PC-3 (cell line): ENCODE results near the gene COPS3. TPM values are rescaled to one million over a fixed set of nuclear protein-coding genes. Genes with fewer than 3 reads are reported as not detected.

Source experiments
- ATAC-seq: fragments of 200-7000 bp; cut with Tn5 transposase; 2 replicates; pipeline ENCODE4 v1.9.1; 2020; ENCODE audit warnings: mild to moderate bottlenecking, moderate library complexity
- BruUV-seq: library from RNA; stranded (reverse); fragments of 400-500 nt; replicated peaks from 2 replicates; lab custom pipeline; 2021; lab: Mats Ljungman, UMichigan
- CTCF ChIA-PET: fragments of 300-600 bp; sonication (Branson Sonifier 250); formaldehyde crosslinking; loops from one replicate; lab custom pipeline; 2022; ENCODE audit warnings: antibody characterized with exemption; lab: Charles Lee
- POLR2A ChIA-PET: fragments of 300-600 bp; sonication (Branson Sonifier 250); formaldehyde crosslinking; loops from one replicate; lab custom pipeline; 2022; ENCODE audit warnings: antibody characterized with exemption; ENCODE audit not compliant: unreplicated experiment; lab: Charles Lee
- DNase-seq: peaks from one replicate; pipeline ENCODE4 v3.0.0-alpha.2; 2015
- H2AFZ ChIP-seq: fragments of 300-600 bp; sonication (generic); 2 replicates; pipeline ENCODE4 v1.6.0; 2016; ENCODE audit warnings: antibody characterized with exemption, low read length
- H3F3A ChIP-seq: fragments of 300-600 bp; sonication (generic); one replicate; pipeline ENCODE4 v1.6.0; 2017; ENCODE audit warnings: antibody characterized with exemption, low read length, control low read depth, mild to moderate bottlenecking; ENCODE audit not compliant: unreplicated experiment
- H3K27ac ChIP-seq: fragments of 300-600 bp; sonication (generic); 2 replicates; pipeline ENCODE4 v1.5.1; 2016; ENCODE audit warnings: mild to moderate bottlenecking, low read length
- H3K27me3 ChIP-seq: fragments of 300-600 bp; sonication (generic); 2 replicates; pipeline ENCODE4 v1.6.1; 2016; ENCODE audit warnings: low read length, mixed read lengths
- H3K36me3 ChIP-seq: fragments of 300-600 bp; sonication (generic); 2 replicates; pipeline ENCODE4 v1.6.1; 2016; ENCODE audit warnings: low read depth, mixed run types, low read length, mixed read lengths
- H3K4me1 ChIP-seq: fragments of 300-600 bp; sonication (generic); 2 replicates; pipeline ENCODE4 v1.5.1; 2016; ENCODE audit warnings: low read length; ENCODE audit not compliant: insufficient read depth
- H3K4me2 ChIP-seq: fragments of 300-600 bp; sonication (generic); 2 replicates; pipeline ENCODE4 v1.6.0; 2016; ENCODE audit warnings: low read length
- H3K4me3 ChIP-seq: fragments of 300-600 bp; sonication (generic); 2 replicates; pipeline ENCODE4 v1.5.1; 2016; ENCODE audit warnings: mild to moderate bottlenecking, low read length, mixed read lengths
- H3K79me2 ChIP-seq: fragments of 300-600 bp; sonication (generic); 2 replicates; pipeline ENCODE4 v1.6.1; 2017; ENCODE audit warnings: low read length, mixed read lengths
- H3K9ac ChIP-seq: fragments of 300-600 bp; sonication (generic); 2 replicates; pipeline ENCODE4 v1.6.0; 2016; ENCODE audit warnings: mild to moderate bottlenecking, low read length
- H3K9me2 ChIP-seq: fragments of 300-600 bp; sonication (generic); replicated peaks from 2 replicates; pipeline ENCODE4 v1.6.1; 2016; ENCODE audit warnings: mixed run types, low read length, mixed read lengths
- H3K9me3 ChIP-seq: fragments of 300-600 bp; sonication (generic); 2 replicates; pipeline ENCODE4 v1.6.1; 2016; ENCODE audit warnings: low read length, mixed read lengths
- H4K20me1 ChIP-seq: fragments of 300-600 bp; sonication (generic); 2 replicates; pipeline ENCODE4 v1.6.1; 2016; ENCODE audit warnings: low read length, mixed read lengths
- EZH2 ChIP-seq: fragments of 300-600 bp; sonication (generic); IDR thresholded peaks from one replicate; pipeline ENCODE4 v1.6.1; 2017; ENCODE audit warnings: antibody characterized with exemption, mild to moderate bottlenecking, low read length; ENCODE audit not compliant: unreplicated experiment
- EZH2phosphoT487 ChIP-seq: fragments of 300-600 bp; sonication (generic); IDR thresholded peaks from 2 replicates; pipeline ENCODE4 v1.6.1; 2018; ENCODE audit warnings: mild to moderate bottlenecking, antibody characterized with exemption, low read length, borderline replicate concordance
- intact Hi-C: fragments of 100-400 bp; cut with micrococcal nuclease; formaldehyde crosslinking; loops from 2 replicates; pipeline ENCODE4 v1.9.0; 2023
- total RNA-seq: library from RNA; depleted of rRNA; stranded (reverse); fragments of >200 nt; gene quantifications from 2 replicates; pipeline ENCODE4 v1.2.3, GENCODE V29; 2014
- TF ChIP-seq, protein P1 (sequence below): fragments of 300-600 bp; sonication (generic); conservative IDR thresholded peaks from 2 replicates; pipeline ENCODE4 v1.5.1; 2017; ENCODE audit warnings: antibody characterized with exemption, low read depth, mild to moderate bottlenecking, low read length

The COPS3 gene
- total RNA-seq, 1 experiment from 2014 or later: 205 TPM

- peaks cover 19% of the 10 kb centered on the region for H3K4me1 ChIP-seq
- H2AFZ ChIP-seq: no peak overlapping the region
- no peak for TF ChIP-seq EZH2
- TF ChIP-seq, protein P1, sequence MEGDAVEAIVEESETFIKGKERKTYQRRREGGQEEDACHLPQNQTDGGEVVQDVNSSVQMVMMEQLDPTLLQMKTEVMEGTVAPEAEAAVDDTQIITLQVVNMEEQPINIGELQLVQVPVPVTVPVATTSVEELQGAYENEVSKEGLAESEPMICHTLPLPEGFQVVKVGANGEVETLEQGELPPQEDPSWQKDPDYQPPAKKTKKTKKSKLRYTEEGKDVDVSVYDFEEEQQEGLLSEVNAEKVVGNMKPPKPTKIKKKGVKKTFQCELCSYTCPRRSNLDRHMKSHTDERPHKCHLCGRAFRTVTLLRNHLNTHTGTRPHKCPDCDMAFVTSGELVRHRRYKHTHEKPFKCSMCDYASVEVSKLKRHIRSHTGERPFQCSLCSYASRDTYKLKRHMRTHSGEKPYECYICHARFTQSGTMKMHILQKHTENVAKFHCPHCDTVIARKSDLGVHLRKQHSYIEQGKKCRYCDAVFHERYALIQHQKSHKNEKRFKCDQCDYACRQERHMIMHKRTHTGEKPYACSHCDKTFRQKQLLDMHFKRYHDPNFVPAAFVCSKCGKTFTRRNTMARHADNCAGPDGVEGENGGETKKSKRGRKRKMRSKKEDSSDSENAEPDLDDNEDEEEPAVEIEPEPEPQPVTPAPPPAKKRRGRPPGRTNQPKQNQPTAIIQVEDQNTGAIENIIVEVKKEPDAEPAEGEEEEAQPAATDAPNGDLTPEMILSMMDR: no peak
- no peak for DNase-seq
- intact Hi-C loops: no loop called here
- ChIA-PET POLR2A (no interaction called here), CTCF (no interaction called here)
- no peaks in the 10 kb centered on the region for H3K9me2 ChIP-seq
- H3K27me3 ChIP-seq: no peaks in the 10 kb centered on the region
- no peak overlapping the region for H3K27ac ChIP-seq
- no peaks in the 10 kb centered on the region for H3K79me2 ChIP-seq
- no peaks in the 10 kb centered on the region for H3K9me3 ChIP-seq
- BruUV-seq: no TSS peak
- H3K4me3 ChIP-seq: no peak overlapping the region
- ATAC-seq: no peak
- no peaks in the 10 kb centered on the region for H3F3A ChIP-seq
- H3K36me3 ChIP-seq: no peaks in the 10 kb centered on the region
- no peaks in the 10 kb centered on the region for H4K20me1 ChIP-seq
- no peak overlapping the region for H3K9ac ChIP-seq
- H3K4me2 ChIP-seq: no peak overlapping the region
Measured at GRCh38 chr17:17295141-17295540, 14.1 kb upstream of the COPS3 start.

- no peaks in the 10 kb centered on the region for H3F3A ChIP-seq
- POLR2A ChIA-PET: no interaction called here
- no peak overlapping the region for H2AFZ ChIP-seq
- no peaks in the 10 kb centered on the region for H3K79me2 ChIP-seq
- H3K9me2 ChIP-seq: no peaks in the 10 kb centered on the region
- intact Hi-C loops: no loop called here
- TF ChIP-seq, protein P1: no peak
- no peak for TF ChIP-seq EZH2
- no peak for TF ChIP-seq EZH2phosphoT487
- H3K27ac ChIP-seq: no peak overlapping the region
- no TSS peak for BruUV-seq
- no peak for ATAC-seq
- H3K4me1 ChIP-seq: no peaks in the 10 kb centered on the region
- H3K9me3 ChIP-seq: no peaks in the 10 kb centered on the region
- no peaks in the 10 kb centered on the region for H4K20me1 ChIP-seq
- no peaks in the 10 kb centered on the region for H3K27me3 ChIP-seq
- H3K36me3 ChIP-seq: no peaks in the 10 kb centered on the region
- CTCF ChIA-PET: no interaction called here
- no peak for DNase-seq
- H3K4me2 ChIP-seq: no peak overlapping the region
- H3K9ac ChIP-seq: no peak overlapping the region
- H3K4me3 ChIP-seq: no peak overlapping the region
Measured at GRCh38 chr17:17289701-17290100, 8.7 kb upstream of the COPS3 start.

DNA sequence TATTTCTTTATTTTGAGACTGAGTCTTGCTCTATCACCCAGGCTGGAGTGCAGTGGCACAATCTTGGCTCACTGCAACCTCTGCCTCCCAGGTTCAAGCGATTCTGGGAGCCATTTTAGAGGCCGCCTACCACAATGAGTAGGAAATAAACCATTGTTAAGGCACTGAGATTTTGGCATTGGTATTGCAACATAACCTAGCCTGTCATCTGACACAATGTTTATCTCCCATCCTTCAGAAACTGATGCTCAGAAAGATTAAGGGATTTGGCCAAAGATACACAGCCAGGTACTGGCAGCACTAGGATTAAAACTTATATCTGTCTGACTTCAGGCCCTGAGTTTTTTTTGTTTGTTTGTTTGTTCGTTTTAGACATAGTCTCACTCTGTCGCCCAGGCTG is 8.0 kb upstream of the COPS3 start:
- TF ChIP-seq EZH2 (no peak), EZH2phosphoT487 (no peak)
- TF ChIP-seq, protein P1: no peak
- CTCF ChIA-PET: no interaction called here

More for the DNA sequence above, 8.0 kb upstream of the COPS3 start:
- H2AFZ ChIP-seq: no peak overlapping the region
- no TSS peak for BruUV-seq
- no peak for ATAC-seq
- no peak overlapping the region for H3K27ac ChIP-seq
- no peaks in the 10 kb centered on the region for H3K4me1 ChIP-seq
- no peaks in the 10 kb centered on the region for H4K20me1 ChIP-seq
- no peak overlapping the region for H3K4me3 ChIP-seq
- H3K27me3 ChIP-seq: no peaks in the 10 kb centered on the region
- H3K9ac ChIP-seq: no peak overlapping the region
- intact Hi-C loops: no loop called here
- H3K9me2 ChIP-seq: no peaks in the 10 kb centered on the region
- no peak for DNase-seq
- POLR2A ChIA-PET: no interaction called here
- H3K36me3 ChIP-seq: no peaks in the 10 kb centered on the region
- H3K79me2 ChIP-seq: no peaks in the 10 kb centered on the region
- no peaks in the 10 kb centered on the region for H3K9me3 ChIP-seq
- H3K4me2 ChIP-seq: no peak overlapping the region
- H3F3A ChIP-seq: no peaks in the 10 kb centered on the region
